HG02938 (cell line): ENCODE data around the gene LTB4R.
A peak's percentile ranks its signal among the peaks of the same experiment; 100 is the strongest.

Source experiments
- ATAC-seq: cut with Tn5 transposase; IDR thresholded peaks from one replicate; pipeline ENCODE4 v1.9.1; 2021; ENCODE audit warnings: mild to moderate bottlenecking, moderate library complexity; ENCODE audit not compliant: unreplicated experiment

The LTB4R gene

DNA sequence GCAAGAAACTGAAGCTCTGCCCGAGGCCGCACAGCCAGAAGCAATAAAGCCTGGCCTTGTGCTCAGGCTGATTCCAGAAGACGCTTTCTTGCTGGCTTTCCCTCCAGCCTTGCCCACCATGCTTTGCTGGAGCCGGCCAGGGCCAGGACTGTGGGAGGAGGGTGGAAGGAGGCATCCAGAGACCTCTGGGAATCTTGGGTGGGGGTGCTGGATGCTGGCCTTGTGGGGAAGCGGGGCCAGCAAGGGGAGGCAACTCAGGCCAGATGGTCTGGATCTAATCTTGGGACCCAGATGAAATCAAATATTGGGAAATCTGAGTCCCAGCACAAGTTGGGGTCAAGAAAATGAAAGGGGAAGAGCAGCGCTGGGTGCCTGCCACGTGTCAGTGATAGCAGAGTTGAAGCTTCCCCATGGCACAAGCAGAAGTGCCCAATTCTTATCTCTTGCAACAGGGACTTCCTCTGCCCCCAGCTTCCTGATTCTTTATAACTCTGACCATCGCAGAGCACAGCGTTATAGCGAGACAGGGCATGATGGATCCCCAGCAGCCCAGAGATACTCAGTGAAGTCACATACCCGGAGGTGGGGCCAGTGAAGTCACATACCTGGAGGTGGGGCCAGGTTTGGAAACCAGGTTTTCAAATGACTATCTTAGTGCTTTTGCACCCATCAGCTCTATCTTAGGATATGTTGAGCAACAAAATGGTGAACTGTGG, 33.5 kb upstream of the LTB4R start:
- no peak for ATAC-seq

DNA sequence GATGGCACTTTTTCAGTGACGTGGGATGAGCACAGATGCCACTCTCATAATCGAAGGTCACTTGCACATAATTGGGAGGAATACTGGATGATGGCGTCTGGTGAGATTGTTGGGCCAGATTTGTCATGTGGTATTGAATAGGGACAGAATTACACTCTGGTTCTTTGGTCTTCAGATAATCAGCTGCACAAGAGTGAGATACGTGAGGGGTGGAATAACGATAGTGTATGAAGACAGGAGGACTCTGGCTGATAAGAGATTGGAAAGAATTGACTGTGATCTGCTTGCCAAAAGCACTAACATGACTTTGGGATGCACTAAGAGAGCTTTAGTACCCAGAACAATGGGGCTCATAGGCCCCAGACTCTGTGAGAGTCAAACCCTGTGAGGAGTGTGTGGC, 32.9 kb upstream of the LTB4R start:
- ATAC-seq, result no peak

DNA sequence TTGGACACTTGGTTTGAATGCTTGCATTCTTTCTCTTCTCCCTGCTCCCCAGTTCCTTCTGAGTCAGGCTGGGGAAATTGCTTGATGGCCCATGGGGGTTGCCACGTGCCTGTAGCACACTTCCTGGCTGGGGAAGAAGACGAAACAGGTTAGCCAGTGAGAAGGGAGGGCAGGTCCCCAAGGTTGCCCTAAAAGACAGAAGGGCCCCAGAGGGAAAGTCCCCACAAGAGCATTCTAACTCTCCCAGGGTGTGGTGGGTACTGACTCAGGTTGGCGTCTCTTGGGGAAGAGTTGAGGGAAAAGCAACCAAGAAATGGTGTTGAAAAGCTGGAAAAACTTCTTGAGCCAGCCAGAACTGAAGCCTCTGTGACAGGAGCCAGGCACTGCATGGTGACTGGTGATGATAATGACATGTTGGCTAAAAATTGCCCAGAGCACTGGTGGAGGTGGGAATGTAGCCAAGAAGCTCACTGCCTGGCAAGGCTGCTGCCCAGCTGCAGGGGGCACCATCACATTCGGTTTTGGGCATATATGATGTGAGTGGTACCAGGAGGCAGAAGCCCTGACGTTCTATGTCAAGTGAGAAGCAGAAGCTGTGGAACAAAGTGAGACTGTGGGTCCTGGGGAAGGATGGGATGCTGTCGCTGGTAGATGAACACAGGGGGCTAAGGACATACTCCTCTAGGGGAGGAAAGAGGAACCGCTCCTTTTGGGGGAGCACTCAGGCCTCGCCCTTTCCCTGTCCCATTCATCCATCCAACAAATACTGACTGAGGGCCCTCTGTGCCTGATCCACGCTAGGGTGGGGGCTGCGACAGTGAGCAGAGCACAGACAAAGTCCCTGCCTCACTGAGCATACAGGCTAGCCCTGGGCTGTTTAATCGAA, 31.8 kb upstream of the LTB4R start:
- ATAC-seq, result no peak

DNA sequence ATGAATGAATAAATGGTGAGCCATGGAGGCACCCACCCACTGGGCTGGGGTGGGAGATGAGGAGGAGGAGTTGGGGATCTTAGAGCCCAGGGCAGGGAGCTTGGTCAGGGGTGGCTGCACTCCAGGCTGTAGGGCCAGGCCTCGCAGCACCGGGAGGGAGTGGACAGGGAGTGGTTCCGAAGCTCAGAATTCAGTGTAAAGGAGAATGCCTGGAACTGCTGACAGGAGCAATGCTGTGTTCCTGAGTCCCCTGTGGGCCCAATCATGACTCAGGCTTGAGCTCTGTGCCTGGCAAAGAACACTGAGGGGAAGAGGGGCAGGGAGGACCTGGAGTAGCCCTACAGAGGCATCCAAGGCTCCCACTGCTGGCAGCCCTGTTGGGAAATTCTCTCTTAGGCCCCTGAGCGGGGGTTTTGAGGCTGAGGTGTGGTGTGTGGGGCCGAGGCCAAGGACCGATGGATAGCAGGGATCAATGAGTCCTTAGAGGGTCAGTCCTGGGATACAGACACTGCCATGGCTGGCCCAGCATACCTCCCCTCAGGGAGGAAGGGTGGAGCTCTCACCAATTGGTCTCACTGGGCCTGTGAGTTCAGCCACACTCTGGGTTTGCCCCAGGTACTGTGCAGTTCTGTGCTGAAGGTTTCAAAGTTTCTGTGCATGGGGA, 30.4 kb upstream of the LTB4R start:
- no peak for ATAC-seq

DNA sequence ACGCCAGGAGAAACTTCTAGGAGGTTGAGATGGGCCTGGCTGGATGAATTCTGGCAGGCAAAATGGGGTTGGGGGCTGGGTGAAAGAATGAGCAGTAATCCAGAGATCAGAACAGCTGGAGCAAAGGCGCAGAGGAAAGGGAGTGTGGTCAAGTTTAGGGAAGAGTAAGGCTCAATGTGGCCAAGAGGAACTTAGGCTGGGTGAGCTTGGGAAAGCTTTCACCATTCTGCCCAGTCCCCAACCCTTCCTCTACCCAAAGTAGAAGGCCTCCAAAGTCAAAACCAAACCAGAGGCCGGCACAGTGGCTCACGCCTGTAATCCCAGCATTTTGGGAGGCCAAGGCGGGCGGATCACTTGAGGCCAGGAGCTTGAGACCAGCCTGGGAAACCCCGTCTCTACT, 29.7 kb upstream of the LTB4R start:
- no peak for ATAC-seq

DNA sequence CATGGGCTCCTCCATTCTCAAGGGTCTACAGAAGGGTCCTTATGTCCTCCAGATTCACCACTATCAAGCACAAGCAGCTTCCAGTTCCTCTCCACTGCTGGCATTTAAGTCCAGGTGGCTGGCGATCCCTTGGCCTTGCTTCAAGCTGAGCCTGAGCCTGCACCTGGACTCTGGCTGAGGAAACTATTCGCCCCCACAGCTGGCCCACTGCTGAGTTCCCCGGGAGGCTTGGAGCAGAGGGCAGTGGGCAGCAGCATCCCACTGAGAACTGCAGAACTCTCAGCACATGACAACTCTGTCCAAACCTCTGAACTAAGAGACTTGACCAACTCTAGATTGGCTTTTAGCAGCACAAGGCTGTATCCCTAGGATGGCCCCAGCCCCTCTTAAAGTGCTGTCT, 28.6 kb upstream of the LTB4R start:
- ATAC-seq, result no peak

DNA sequence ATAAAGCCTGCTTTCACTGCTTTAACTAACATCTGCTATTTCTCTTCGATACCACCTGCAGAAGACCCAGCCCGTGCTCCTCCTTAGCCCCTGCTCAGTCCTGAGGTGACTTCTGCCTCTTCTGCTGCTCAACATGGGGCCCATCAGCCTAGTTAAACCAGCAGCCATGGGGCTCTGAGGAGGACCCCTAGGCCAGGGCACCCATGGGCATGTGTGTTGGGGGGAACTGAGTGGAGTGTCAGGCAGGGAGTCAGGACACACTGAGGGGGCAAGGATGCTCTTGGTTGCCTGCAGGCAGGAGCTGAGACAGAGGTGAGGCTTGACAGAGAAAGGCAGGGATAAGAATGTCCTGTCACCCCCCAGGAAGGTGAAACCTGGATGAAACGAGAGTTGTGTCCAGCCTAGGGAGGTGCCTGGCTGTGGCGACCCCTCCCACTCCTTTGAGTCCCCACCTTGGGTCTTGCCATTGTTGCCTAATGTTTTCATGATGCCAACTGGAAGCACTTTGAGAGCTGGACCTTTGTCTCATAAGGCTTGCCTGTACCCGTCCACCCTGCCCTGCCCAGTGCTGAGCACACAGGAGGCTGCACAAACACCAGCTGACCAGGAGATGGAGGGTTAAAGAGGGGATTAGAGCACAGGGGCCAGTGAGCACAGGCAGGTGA, 27.4 kb upstream of the LTB4R start:
- no peak for ATAC-seq

DNA sequence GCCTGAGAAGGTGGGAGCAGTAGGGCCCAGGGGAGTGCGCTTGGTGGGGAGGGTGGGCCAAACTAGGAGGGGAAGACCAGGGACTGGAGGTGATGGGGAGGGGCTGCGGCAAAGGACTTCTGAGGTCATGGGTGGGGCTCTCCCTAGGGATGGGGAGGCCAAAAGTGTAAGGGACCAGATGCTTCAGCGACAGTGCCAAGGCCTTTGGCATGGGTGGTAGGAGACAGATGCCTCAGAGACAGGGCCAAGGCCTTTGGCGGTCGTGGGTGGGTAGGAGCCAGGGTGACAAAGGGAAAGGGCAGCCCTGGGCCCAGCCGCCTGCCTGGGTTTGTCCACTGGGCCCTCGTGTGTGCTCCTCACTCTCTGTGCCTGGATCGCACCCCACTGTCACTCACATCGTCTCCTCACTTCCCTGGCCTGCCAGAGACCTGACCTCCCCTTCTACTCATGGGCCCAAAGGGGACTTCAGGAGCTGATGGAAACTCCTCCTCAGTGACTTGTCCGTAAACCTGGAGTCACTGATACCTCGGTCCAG, 26.7 kb upstream of the LTB4R start:
- ATAC-seq, result no peak

DNA sequence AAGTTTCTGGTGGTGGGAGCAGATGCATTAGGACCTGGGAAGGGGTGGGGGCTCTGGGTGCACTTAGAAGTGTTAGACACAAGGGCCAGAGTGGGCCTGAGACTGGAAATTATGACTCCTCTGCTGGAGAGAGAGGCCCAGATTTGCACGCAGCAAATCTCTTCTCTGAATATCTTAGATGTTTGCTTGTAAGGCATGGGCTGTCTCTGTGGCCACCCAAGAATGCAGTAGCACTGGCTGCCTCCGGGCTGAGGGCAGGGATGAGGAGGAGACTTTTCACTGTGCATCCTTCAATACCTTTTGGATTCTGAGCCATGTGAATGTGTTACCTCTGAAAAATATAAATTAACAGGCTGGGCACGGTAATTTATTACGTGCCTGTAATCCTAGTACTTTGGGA, 26.0 kb upstream of the LTB4R start:
- no peak for ATAC-seq

DNA sequence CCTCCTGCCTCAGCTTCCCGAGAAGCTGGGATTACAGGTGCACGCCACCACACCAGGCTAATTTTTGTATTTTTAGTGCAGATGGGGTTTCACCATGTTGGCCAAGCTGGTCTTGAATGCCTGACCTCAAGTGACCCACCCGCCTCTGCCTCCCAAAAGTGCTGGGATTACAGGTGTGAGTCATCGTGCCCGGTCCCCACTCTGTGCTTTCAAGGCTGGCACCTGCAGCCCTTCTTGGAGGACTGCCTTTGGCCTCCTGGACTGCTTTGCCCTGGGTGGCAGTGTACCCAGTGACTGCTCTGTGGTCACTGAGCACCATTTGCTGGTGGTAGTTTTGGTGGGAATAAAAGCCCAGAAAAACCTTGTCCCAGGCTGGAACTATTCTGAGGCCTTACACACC, 24.3 kb upstream of the LTB4R start:
- ATAC-seq, result no peak

DNA sequence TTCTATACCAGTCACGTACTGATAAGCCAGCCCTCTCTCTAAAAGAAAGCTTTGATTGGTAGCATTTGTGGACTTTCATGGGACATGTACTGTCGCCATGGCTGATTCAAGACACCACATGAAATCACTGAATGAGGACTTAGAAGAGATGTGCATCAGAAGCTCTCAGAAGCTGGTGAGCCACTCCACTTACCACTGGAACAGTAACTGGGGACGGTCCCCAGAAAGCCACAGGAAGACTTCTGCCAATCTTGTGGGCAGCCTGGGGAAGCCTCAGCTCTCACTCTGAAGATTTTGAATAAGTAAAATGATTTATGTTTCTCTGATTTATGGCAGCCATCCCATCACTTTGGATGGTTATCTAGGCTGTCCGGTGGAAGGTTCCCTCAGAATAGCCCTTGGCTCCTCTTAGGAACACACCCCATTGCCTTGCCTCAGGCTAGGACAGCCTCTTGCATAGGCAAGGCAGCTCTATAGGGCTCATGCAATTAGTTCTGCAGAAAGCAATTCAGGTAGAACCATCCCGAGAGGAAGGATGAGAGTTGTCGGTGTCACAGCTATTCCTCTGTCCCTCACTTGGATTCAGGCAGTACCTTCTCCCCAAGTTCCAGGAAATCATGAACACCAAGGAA, 21.5 kb upstream of the LTB4R start:
- ATAC-seq, result no peak

DNA sequence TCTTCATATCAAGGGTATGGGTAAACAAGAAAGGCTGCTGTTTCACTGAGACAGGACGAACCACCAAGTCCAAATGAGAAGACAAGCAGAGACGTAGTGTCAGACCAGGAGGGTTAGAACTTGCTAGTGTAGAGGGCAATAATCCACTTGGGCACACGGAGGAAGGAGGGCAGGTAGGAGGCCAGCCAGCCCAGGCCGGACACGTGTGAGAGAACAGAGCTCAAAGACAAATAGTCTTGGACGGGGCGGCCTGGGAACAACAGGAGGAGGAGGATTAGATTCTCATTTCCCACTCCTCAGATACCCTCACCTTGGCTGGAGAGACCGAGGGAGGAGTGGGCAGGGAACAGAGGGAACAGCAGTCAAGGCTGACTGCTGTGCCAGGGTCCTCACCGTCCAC, 20.6 kb upstream of the LTB4R start:
- no peak for ATAC-seq

DNA sequence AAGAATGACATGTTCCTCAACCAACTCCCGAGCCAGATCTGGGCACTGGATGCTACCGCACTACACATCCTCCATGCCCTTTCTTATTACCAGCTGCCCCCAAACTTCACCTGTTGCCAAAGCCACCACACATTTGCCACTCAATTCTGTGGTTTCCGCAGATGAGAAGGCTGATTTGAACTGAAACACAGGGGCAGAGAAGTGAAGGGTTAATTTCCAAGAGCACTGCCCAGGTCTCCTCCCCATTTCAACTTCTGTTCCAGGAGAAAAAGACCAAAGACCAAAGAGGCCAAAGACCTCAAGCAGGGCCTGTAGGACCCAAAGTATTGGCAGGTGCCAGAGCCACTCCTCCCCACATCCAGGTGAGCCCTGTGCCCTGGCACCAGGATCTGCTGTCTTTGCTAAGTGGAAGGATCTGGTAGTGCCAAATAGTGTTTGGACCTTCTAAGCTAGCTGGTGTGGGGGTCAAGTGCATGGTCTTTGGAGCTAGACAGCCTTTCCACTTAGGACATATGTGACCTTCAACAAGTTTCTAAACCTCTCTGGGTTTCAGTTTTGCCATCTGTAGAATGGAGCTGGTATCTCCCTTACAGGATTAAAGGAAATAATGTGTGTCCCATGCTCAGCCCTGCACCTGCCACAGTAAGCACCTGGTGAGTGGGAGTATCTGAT, 19.7 kb upstream of the LTB4R start:
- no peak for ATAC-seq

DNA sequence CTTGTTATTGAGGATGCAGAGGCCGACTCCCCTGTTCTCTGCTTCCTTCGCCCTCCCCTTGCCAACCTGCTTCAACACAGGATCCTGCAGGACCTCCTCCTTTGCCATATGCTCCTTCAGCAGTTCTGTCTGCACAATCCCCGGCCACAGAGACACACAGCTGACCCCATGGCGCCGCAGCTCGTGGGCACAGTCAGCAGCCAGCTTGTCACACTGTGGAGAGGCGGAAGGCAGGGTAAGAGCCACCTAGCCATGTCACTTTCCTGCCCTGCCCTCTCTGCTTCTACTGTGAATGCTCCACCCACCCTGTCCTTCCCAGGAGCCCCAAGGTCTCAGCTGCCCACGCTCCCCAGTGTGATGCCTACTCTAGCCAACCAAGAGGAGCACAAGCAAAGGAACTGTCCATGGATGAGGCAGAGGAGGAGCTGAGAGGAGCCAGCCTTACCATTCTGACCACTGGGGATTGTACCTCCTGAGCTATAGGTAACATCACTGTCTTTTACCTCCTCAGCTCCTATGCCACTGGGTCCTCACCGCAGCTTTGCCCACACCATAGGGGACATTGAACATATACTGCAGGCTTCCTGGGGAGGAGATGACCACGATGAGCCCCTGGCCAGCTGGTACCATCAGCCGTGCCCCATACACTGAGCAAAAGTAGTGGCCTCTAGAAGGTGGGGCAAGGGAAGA, 19.0 kb upstream of the LTB4R start:
- ATAC-seq, result no peak

DNA sequence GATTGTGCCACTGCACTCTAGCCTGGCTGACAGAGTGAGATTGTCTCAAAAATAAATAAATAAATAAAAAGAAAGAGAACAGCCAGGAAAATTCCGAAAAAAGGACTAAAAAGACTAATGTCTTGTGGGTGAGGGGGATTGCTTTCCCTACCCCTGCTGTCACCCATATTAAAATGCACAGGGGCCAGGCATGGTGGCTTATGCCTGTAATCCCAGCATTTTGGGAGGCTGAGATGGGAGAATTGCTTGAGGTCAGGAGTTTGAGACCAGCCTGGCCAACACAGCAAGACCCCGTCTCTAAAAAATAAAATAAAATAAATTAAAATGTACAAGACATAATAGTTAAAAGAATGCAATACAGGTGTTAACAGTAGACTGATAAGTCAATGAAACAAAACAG, 17.8 kb upstream of the LTB4R start:
- ATAC-seq, result no peak

DNA sequence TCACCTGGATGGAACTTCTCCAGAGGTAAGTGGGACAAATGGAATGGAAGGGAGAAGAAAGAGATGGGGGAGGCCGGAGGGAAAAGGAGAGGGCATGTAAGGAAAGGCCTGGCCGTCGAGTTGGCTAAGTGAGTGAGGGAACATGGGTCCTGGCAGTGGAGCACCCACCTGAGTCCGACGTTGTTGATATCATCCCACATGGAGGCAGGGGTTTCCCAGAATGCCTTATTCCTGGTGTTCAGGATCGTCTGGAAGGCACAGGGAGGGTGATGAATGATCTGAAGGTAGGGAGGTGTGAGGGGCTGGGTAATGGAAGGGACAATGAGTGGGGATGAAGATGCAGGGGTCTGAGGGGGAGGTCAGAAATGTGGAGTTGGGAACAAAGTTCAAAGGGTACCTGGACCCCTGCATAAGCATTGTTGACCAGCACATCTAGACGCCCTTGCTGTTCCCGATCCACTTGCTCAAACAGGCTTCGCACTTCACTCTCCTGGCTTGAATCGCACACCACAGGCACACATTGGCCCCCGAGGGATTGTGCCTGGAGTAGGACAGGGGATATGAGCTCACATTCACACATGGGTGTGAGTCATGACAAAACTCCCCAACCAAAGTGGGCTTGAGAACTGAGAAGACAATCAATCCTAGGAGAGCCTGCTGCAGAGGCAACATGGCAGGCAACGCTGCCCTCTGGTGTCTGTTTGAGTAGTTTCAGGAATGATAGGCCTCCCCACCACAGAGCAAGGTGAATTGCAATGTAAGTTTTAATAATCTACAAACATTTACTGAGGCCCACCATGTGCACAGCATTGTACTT, 14.8 kb upstream of the LTB4R start:
- ATAC-seq, result peak; percentile 49

DNA sequence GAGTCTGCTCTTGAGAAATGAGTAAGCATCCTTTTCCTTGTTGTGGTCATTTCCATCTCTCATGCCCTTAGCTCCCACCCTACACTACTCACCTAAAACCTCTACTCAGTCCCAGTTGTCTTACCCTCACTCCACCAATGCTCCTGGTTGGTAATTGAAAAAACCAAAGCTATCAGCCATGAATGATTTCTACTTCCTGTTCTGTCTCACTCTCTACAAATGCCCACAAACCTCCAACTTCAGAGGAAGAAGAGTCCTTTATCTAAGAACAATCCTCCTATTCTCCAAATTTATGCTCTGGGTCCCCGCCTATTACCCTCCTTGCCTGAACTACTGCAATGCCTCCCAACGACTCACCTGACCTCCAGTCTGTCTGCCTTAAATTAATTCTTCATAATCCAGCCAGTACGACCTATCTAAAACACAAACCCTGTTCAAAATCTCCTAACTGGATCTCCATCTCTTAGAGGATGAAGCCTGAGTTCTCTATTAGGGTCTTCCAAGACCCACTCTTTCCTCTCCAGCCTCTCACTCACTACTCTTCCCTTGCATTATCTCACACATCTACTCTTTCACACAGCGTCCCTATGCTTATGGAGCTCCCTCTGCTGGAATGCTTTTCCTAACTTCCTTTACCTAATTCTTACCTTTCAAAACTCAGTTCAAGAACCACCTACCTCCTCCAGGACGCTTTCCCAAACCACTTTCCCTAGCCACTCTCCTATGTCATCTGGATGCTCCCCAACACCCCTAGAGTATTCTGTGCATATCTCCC, 13.9 kb upstream of the LTB4R start:
- ATAC-seq, result peak; percentile 10

DNA sequence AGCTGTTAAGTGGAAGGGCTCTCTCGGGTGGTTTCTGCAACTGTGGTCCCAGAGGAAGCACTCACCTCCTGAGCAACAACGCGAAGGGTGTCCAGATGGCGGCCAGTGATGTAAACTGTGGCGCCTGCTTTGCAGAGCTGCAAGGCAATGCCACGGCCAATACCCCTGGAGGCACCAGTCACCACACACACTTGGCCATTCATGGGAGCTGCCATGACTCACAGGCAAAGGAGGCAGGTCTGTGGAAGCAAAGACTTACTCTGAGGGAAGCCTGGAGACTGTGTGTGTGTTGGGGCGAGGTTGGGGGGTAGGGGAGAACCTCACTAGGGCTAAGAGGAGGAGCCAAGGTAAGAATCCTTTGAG, 12.4 kb upstream of the LTB4R start:
- no peak for ATAC-seq
